Measurements from ENCODE around the gene MBNL1.

Gene MBNL1

DNA sequence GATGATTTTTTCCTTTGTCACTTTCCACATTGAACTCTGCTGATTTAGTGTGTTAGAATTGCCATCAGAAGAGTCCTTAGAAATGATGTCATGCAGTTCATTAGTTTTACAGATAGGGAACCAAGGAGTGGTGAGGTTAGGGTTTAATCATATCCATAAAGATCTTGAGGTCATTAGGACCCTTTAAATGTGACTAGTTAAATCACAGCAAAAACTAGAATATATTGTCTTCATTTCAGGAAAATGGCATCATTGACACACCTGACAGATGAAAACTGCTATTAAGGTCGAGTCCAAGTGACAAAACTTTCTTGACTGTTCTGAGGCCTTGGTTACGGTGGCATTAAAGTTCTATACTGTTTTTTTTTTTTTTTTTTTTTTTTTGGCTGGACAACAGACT is 50.5 kb downstream of the MBNL1 start:
- Histone ChIP-seq H2BK5ac (ENCODE audit: low read length) (no peak overlapping the region), H4K91ac (ENCODE audit: low read depth, low read length, poor library complexity) (no peak overlapping the region), H2BK12ac (ENCODE audit: low read length) (no peak overlapping the region), H3K23ac (ENCODE audit: low read depth, low read length, poor library complexity) (no peak overlapping the region), H3K27me3 (ENCODE audit: control insufficient read depth in 3 of 3, insufficient read depth in 3 of 3, low read depth in 1 of 3, low read length in 3 of 3) (no peaks in the 10 kb centered on the region), H3K4ac (ENCODE audit: low read length) (no peak overlapping the region), H3K79me1 (ENCODE audit: low read depth, low read length) (no peaks in the 10 kb centered on the region), H3K36me3 (replicated peaks in 1 of 2; ENCODE audit: control insufficient read depth in 2 of 2, insufficient read depth in 2 of 2, low read length in 2 of 2) (no peaks in the 10 kb centered on the region), H3K18ac (ENCODE audit: low read length) (no peak overlapping the region), H3K27ac (replicated peaks; ENCODE audit: low read length) (no peak overlapping the region), H3K4me2 (ENCODE audit: insufficient read depth, low read length, poor library complexity, severe bottlenecking) (no peak overlapping the region), H3K4me3 (ENCODE audit: low read length in 2 of 2) (no peak overlapping the region), H2AFZ (ENCODE audit: low read length) (no peak overlapping the region), H3K9me3 (replicated peaks in 1 of 2; ENCODE audit: control insufficient read depth in 2 of 2, insufficient read depth in 1 of 2, low read depth in 1 of 2, low read length in 2 of 2) (peaks cover 0 to 3% of the 10 kb centered on the region in 2 donors), H3K14ac (ENCODE audit: low read length) (no peak overlapping the region), H2BK120ac (ENCODE audit: low read depth, low read length) (no peak overlapping the region), H4K8ac (ENCODE audit: low read depth, low read length) (no peak overlapping the region), H2BK15ac (ENCODE audit: low read length) (no peak overlapping the region), H3K9ac (ENCODE audit: low read depth, low read length, poor library complexity) (no peak overlapping the region), H3K4me1 (ENCODE audit: control insufficient read depth in 2 of 2, insufficient read depth in 1 of 2, low read depth in 1 of 2, low read length in 2 of 2) (peaks cover 0 to 11% of the 10 kb centered on the region in 2 donors), H2AK5ac (ENCODE audit: low read depth, low read length) (no peak overlapping the region)
- DNase-seq (ENCODE audit: low spot score) = no peak
- WGBS, 2 donors (ENCODE audit: extremely low coverage in 2 of 2, insufficient read length in 2 of 2, insufficient replicate concordance in 1 of 2) = no CpG with 5 or more reads among the region's 2 CpGs

GRCh38 chr3:152319831-152320617 is 51.3 kb downstream of the MBNL1 start:
- no peak overlapping the region for H3K4me3 ChIP-seq (ENCODE audit: low read length in 2 of 2)
- H3K4me2 ChIP-seq (ENCODE audit: insufficient read depth, low read length, poor library complexity, severe bottlenecking) = no peak overlapping the region
- no peaks in the 10 kb centered on the region for H3K27me3 ChIP-seq (ENCODE audit: control insufficient read depth in 3 of 3, insufficient read depth in 3 of 3, low read depth in 1 of 3, low read length in 3 of 3)
- no peak overlapping the region for H4K8ac ChIP-seq (ENCODE audit: low read depth, low read length)
- no peak for DNase-seq (ENCODE audit: low spot score)
- H2BK15ac ChIP-seq (ENCODE audit: low read length) = no peak overlapping the region
- no peak overlapping the region for H4K91ac ChIP-seq (ENCODE audit: low read depth, low read length, poor library complexity)
- H3K27ac ChIP-seq (replicated peaks; ENCODE audit: low read length) = no peak overlapping the region
- no peak overlapping the region for H3K23ac ChIP-seq (ENCODE audit: low read depth, low read length, poor library complexity)
- H2AK5ac ChIP-seq (ENCODE audit: low read depth, low read length) = no peak overlapping the region
- peaks cover 0 to 8% of the 10 kb centered on the region in 2 donors for H3K9me3 ChIP-seq (replicated peaks in 1 of 2; ENCODE audit: control insufficient read depth in 2 of 2, insufficient read depth in 1 of 2, low read depth in 1 of 2, low read length in 2 of 2)
- H3K4me1 ChIP-seq (ENCODE audit: control insufficient read depth in 2 of 2, insufficient read depth in 1 of 2, low read depth in 1 of 2, low read length in 2 of 2) = peaks cover 0 to 11% of the 10 kb centered on the region in 2 donors
- H3K79me1 ChIP-seq (ENCODE audit: low read depth, low read length) = no peaks in the 10 kb centered on the region
- H3K14ac ChIP-seq (ENCODE audit: low read length) = no peak overlapping the region
- no peak overlapping the region for H2BK120ac ChIP-seq (ENCODE audit: low read depth, low read length)
- H3K18ac ChIP-seq (ENCODE audit: low read length) = no peak overlapping the region
- no peak overlapping the region for H3K4ac ChIP-seq (ENCODE audit: low read length)
- H2BK12ac ChIP-seq (ENCODE audit: low read length) = no peak overlapping the region
- no peaks in the 10 kb centered on the region for H3K36me3 ChIP-seq (replicated peaks in 1 of 2; ENCODE audit: control insufficient read depth in 2 of 2, insufficient read depth in 2 of 2, low read length in 2 of 2)
- no peak overlapping the region for H3K9ac ChIP-seq (ENCODE audit: low read depth, low read length, poor library complexity)
- no CpG with 5 or more reads among the region's 3 CpGs for WGBS, 2 donors (ENCODE audit: extremely low coverage in 2 of 2, insufficient read length in 2 of 2, insufficient replicate concordance in 1 of 2)
- no peak overlapping the region for H2BK5ac ChIP-seq (ENCODE audit: low read length)
- H2AFZ ChIP-seq (ENCODE audit: low read length) = no peak overlapping the region

DNA sequence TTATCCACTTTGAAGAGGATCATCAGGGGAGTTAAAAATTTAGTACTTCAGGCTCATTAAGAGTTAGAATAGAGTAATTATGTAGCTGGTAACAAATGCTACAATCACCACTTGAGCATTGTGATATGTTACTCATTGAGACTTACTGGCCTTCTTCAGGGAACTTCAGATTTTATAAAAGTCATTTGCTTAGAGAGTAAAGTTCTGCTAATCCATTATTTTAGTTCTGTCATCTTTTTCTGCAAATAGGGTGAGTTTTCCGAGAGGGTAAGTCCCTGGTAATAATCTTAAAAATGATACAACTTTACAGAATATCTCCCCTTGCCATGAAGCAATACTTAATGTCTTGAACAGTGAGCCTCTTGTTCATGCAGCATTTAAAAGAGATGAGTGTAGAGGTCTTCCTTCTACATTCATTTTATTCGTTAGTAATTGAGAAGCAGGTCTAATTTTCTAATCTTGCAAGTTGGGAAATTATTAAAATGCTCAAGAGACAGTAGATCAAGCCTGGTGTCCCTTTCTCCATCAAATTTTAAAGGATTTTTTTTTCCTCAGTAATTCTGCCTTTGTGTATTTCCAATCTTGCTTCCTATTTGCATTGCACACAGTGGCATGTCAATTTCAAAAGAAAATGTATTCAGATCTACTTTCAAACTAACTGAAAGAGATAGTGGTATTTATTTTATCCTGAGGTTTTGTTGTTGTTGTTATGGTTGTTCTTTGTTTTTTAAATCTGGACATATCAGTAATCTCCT is 52.6 kb downstream of the MBNL1 start:
- Histone ChIP-seq H3K27ac (replicated peaks; ENCODE audit: low read length) (no peak overlapping the region), H4K91ac (ENCODE audit: low read depth, low read length, poor library complexity) (no peak overlapping the region), H3K4me1 (ENCODE audit: control insufficient read depth in 2 of 2, insufficient read depth in 1 of 2, low read depth in 1 of 2, low read length in 2 of 2) (peaks cover 0 to 11% of the 10 kb centered on the region in 2 donors)

DNA sequence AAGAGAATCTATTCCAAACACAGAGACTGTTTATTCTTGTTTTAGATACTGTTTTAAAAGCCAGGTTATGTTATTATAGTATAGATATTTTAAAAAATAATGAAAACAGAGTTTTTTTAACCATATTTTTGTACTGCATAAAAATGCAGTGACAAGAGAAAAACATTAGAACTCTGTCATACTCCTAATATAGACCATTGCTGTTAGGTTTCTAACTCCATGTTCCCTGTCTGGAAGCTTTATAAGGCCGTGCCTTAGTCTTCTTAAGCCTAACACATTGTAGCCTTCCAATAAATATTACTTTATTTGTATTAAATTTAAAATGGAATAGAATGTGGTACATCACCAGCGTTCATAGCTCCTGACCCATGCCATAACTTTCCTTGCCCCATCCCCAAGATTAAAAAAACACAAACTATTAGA is 53.2 kb downstream of the MBNL1 start:
- Histone ChIP-seq H3K36me3 (replicated peaks in 1 of 2; ENCODE audit: control insufficient read depth in 2 of 2, insufficient read depth in 2 of 2, low read length in 2 of 2) (no peaks in the 10 kb centered on the region), H3K23ac (ENCODE audit: low read depth, low read length, poor library complexity) (no peak overlapping the region), H2BK120ac (ENCODE audit: low read depth, low read length) (no peak overlapping the region), H3K4me1 (ENCODE audit: control insufficient read depth in 2 of 2, insufficient read depth in 1 of 2, low read depth in 1 of 2, low read length in 2 of 2) (peaks cover 0 to 11% of the 10 kb centered on the region in 2 donors), H3K4me3 (ENCODE audit: low read length in 2 of 2) (no peak overlapping the region), H3K4me2 (ENCODE audit: insufficient read depth, low read length, poor library complexity, severe bottlenecking) (no peak overlapping the region), H3K27me3 (ENCODE audit: control insufficient read depth in 3 of 3, insufficient read depth in 3 of 3, low read depth in 1 of 3, low read length in 3 of 3) (no peaks in the 10 kb centered on the region), H3K9me3 (replicated peaks in 1 of 2; ENCODE audit: control insufficient read depth in 2 of 2, insufficient read depth in 1 of 2, low read depth in 1 of 2, low read length in 2 of 2) (peaks cover 0 to 17% of the 10 kb centered on the region in 2 donors), H2BK5ac (ENCODE audit: low read length) (no peak overlapping the region), H3K14ac (ENCODE audit: low read length) (no peak overlapping the region), H3K9ac (ENCODE audit: low read depth, low read length, poor library complexity) (no peak overlapping the region), H2BK15ac (ENCODE audit: low read length) (no peak overlapping the region), H4K91ac (ENCODE audit: low read depth, low read length, poor library complexity) (no peak overlapping the region), H3K27ac (replicated peaks; ENCODE audit: low read length) (no peak overlapping the region), H2AK5ac (ENCODE audit: low read depth, low read length) (no peak overlapping the region), H4K8ac (ENCODE audit: low read depth, low read length) (no peak overlapping the region), H2AFZ (ENCODE audit: low read length) (no peak overlapping the region), H3K18ac (ENCODE audit: low read length) (no peak overlapping the region), H2BK12ac (ENCODE audit: low read length) (no peak overlapping the region), H3K4ac (ENCODE audit: low read length) (no peak overlapping the region), H3K79me1 (ENCODE audit: low read depth, low read length) (no peaks in the 10 kb centered on the region)
- WGBS, 2 donors (ENCODE audit: extremely low coverage in 2 of 2, insufficient read length in 2 of 2, insufficient replicate concordance in 1 of 2) = no CpG with 5 or more reads among the region's 2 CpGs
- no peak for DNase-seq (ENCODE audit: low spot score)

More for the DNA sequence above, 52.6 kb downstream of the MBNL1 start:
- H3K23ac ChIP-seq (ENCODE audit: low read depth, low read length, poor library complexity) = no peak overlapping the region
- H2AFZ ChIP-seq (ENCODE audit: low read length) = no peak overlapping the region
- no peaks in the 10 kb centered on the region for H3K36me3 ChIP-seq (replicated peaks in 1 of 2; ENCODE audit: control insufficient read depth in 2 of 2, insufficient read depth in 2 of 2, low read length in 2 of 2)
- no peak overlapping the region for H4K8ac ChIP-seq (ENCODE audit: low read depth, low read length)
- no peak overlapping the region for H3K9ac ChIP-seq (ENCODE audit: low read depth, low read length, poor library complexity)
- H2BK12ac ChIP-seq (ENCODE audit: low read length) = no peak overlapping the region
- no peak overlapping the region for H2BK5ac ChIP-seq (ENCODE audit: low read length)
- no peak overlapping the region for H3K4ac ChIP-seq (ENCODE audit: low read length)
- H3K27me3 ChIP-seq (ENCODE audit: control insufficient read depth in 3 of 3, insufficient read depth in 3 of 3, low read depth in 1 of 3, low read length in 3 of 3) = no peaks in the 10 kb centered on the region
- no peak overlapping the region for H3K18ac ChIP-seq (ENCODE audit: low read length)
- no peak overlapping the region for H3K14ac ChIP-seq (ENCODE audit: low read length)
- no peak for DNase-seq (ENCODE audit: low spot score)
- H3K79me1 ChIP-seq (ENCODE audit: low read depth, low read length) = no peaks in the 10 kb centered on the region
- no peak overlapping the region for H2BK120ac ChIP-seq (ENCODE audit: low read depth, low read length)
- H2AK5ac ChIP-seq (ENCODE audit: low read depth, low read length) = no peak overlapping the region
- no peak overlapping the region for H2BK15ac ChIP-seq (ENCODE audit: low read length)
- H3K4me2 ChIP-seq (ENCODE audit: insufficient read depth, low read length, poor library complexity, severe bottlenecking) = no peak overlapping the region
- WGBS, 2 donors (ENCODE audit: extremely low coverage in 2 of 2, insufficient read length in 2 of 2, insufficient replicate concordance in 1 of 2) = no CpG with 5 or more reads among the region's 2 CpGs
- no peak overlapping the region for H3K4me3 ChIP-seq (ENCODE audit: low read length in 2 of 2)
- H3K9me3 ChIP-seq (replicated peaks in 1 of 2; ENCODE audit: control insufficient read depth in 2 of 2, insufficient read depth in 1 of 2, low read depth in 1 of 2, low read length in 2 of 2) = peaks cover 0 to 17% of the 10 kb centered on the region in 2 donors

Measured in neuronal stem cell (in vitro differentiated cells).